HCEC 1CT (cell line): ENCODE measurements around the gene CYB5R4.
"Not testable (repeated sequence)": the region's sequence is repeated elsewhere in the genome, so short reads cannot be mapped to it uniquely, and the experiment has no call there.

ENCODE experiments used
- DNase-seq: peaks from one replicate; pipeline ENCODE4 v3.0.0-alpha.2; 2017

The CYB5R4 gene

DNA sequence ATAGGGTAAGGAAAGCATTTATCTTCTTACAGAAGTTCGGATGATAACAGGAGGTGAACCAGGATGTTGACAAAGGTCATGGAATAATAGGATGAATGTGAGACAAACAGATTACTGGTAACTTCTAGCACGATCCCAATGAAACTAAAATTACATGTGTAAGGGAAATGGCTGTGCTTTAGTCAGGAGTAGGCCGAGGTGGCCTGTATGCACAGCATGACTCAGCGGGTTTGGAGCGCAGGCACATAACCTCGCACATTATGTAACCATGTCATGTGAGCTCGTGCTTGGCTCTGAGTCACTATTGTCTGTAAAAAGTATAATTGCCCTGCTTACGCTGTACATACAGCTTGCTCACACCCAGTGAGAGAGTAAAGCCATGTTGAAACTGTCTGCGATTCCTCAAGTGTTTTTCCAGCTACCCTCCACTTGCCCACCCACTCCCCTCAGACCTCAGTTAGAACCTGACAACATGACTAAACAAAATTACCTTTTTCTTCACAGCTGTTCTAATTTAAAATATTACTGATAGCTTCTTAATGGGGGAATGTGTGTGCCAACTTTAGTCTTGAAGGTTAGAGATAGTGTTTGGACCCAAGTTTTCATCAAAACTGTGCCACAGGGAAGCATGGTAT is 8.2 kb downstream of the CYB5R4 start:
- peak; percentile 98 for DNase-seq

DNA sequence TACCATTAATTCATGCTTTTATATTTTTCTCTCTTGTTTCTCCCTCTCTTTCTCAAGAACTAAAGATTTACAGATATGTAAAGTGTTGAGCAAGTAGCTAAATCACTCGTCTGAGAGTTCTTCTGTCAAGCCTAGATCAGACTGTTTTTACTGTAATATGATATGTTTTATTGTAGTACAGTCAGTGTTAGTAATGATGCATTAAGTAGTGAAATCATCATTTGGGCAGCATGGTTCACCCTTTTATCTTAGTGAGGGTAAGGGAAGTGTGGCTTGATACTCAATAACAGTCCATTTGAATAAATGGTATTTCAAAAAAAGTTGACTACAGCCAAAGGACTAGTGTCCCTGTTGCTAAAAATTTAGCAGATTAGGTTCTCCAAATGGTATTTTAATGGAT is 9.2 kb downstream of the CYB5R4 start:
- DNase-seq = peak; percentile 92

DNA sequence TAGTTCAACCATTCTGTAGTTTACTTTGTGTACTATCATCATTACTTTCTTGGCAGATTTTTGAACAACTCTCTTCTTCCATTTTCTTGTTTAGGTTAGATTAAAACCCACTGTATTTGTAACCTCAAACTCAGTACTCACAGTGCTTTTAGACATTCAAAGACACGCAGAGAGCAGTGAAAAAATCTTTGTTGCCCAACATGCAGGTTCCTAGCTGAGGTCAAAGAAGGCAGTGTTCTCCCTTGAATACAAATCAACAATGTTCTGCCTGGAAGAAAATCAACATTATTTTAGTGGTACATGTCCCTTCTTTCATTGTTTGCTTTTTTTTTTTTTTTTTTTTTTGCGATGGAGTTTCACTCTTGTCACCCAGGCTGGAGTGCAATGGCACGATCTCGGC is 11.2 kb downstream of the CYB5R4 start:
- no peak for DNase-seq

DNA sequence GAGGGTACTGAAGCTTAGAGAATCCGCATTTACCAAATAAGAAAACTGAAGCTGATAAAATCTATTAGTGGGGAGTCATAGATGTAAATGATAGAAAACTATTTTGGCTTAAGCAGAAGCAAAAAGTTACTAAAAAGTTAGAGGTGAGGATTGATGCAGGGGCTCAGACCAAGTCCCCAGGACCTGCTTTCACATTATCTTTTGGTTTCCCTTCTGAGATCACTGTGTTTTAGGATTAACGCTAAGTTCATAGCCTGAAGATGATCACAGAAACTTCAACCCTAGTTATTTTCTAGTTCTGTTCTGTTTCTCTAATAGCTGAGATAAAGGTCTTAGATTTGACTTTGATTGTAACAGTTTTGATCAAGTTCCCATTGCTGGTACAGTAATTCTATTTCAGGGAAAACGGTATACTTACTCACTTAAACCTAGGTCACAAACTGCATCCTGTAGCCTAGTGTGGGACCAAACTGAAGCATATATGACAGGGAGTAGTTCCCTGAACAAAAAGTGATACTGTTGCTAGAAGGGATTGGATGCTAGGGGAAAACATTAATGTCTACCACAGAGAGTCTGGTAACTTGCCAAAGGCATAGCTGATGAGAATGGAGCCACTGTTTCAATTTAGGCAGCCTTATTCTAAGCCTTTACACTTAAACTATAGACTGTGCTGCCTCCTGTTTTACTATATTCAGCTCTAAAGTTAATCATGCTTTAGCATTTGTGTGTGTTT is 13.1 kb downstream of the CYB5R4 start:
- DNase-seq = no peak

DNA sequence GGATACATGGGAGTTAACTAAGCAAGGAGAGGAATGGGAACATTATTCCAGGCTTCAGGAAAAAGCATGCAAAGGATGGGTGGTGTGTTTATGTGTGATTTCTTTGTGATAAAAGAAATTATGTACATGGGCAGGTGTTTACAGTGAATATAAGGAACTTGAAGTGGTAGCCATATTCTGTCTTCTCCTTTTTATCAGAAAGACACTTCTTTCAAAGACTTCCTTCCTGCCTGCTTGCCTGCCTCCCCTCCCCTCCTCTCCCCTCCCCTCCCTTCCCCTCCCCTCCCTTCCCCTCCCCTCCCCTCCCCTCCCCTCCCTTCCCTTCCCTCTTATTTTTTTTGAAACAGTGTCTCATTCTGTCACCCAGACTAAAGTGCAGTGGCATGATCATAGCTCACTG is 14.4 kb downstream of the CYB5R4 start:
- DNase-seq = no peak

DNA sequence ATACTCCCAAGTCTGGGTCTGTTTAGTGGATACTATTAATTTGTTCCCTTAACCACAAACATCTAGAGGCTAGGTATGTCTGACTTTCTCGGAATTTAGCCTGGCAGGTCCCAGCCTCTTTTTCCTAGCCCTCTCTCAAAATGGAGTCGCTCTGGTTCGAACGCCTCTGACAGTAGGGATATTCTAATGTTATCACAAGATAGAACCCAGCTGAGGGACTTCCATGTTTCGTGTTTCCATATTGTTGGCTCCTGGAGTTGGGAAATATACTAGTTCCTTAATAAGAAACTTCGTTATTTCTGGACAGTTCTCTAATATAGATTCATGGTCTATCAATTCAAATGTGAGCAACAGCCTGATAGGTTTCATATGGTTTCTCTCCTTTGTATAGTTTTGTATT is 16.4 kb downstream of the CYB5R4 start:
- no peak for DNase-seq

DNA sequence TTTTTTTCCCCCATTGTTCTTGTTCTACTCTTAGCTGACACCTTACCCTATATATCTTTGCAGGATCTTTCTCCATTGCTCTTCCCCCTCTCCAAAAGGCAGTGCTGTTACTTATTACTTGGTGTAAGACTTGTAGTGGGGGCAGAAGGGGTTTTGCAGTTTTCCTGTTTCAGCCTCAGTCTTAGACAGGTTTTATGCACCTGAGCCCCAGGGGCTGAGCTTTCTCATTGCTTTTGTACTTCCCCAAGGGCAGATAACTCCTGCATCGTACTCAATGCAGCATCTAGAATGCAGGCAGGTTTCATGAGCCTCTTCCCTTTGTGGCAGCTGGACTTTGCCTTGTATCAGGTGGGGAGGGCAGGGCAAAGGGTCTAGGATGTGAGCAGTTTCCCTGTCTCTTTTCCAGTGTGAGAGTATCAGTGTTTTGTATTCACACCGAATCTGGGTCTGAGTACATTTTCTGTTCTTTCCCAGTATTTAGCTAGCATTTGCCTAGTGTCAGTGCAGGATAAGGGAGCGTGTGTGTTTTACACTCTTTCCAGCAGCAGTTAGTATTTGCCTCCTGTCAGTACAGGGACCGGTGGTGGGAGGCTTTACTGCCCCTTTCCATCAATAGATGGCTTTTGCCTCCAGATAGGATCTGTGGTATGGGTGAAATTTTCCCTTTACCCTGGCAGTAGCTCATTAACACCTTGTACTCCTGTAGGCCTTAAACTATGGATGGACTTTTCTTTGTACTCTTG is 19.6 kb downstream of the CYB5R4 start:
- no peak for DNase-seq

DNA sequence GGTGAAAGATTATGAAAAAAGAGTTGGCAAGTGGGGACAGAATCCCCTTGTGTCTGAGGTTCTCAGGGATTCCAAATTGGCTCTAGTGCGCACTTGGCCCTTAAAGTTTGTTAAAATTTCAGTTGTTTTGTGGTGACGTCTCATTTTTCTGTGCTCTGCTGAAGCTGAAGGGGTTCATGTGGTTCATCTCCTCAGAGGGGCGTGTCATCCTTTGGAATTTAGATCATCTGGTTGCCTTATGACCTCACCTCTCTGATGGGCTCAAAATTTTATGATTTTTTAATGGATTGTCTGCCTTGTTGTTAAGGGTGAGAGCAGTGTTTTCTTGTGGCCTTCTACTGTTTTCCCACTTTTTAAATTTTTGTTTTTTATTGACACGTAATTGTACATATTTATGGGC is 20.3 kb downstream of the CYB5R4 start:
- no peak for DNase-seq

DNA sequence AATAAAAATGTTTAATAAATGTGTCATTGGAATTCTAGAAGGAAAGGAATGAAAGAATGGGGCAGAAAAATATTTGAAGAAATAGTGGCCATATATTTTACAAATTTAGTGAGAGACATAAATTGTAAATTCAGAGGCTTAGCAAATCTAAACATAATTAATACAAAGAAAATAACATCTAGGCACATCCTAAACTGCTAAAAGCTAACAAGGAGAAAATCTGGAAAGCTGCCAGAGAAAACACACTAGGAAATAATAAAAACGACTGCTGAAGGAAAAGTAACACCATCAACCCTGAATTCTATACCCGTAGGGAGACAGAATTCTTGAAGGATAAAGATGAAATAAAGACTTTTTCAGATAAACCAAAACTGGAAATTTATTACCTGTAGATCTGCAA is 23.8 kb downstream of the CYB5R4 start:
- DNase-seq = no peak

DNA sequence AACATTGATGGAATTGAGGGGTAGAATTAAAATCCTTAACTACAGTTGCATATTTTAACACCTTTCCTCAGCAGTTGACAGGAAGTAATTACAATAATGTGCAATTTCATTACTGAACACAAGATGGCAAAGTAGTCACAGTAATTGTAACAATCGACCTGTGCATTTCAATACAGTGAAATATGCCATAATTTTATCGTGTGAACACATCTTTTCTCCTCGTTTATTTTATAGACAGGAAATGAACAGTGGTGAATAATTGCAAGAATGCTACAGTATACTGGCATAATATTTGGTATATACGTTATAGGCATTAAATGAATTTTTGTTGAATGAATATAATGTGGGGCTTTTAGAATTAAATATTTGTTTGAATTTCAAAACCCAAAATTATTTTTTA is 25.0 kb downstream of the CYB5R4 start:
- DNase-seq = peak; percentile 64

DNA sequence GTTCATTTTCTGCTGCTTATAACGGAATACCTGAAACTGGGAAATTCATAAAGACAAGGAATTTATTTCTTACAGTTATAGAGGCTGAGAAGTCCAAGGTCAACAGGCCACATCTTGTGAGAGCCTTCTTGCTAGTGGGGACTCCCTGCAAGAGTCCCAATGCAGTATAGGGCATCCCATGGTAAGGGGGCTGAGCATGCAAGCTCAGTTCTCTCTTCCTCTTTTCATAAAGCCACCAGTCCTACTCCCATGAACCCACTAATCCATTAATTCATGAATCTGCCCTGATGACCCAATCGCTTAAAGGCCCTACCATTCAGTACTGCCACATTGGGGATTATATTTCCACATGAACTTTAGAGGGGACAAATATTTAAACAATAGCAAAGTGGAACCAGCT is 26.5 kb downstream of the CYB5R4 start:
- DNase-seq = no peak

DNA sequence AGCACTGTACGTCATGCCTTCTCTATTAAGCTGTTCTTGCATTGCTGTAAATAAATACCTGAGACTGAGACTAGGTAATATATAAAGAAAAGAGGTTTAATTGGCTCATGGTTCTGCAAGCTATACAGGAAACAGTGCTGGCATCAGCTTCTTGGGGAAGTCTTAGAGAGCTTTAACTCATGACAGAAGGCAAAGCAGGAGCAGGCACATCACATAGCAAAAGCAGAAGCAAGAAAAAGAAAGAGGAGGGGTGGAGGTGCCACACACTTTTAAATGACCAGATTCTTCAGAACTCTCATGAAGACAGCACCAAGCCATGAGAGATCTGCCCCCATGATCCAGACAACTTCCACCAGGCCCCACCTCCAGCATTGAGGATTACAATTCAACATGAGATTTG is 30.1 kb downstream of the CYB5R4 start:
- no peak for DNase-seq

DNA sequence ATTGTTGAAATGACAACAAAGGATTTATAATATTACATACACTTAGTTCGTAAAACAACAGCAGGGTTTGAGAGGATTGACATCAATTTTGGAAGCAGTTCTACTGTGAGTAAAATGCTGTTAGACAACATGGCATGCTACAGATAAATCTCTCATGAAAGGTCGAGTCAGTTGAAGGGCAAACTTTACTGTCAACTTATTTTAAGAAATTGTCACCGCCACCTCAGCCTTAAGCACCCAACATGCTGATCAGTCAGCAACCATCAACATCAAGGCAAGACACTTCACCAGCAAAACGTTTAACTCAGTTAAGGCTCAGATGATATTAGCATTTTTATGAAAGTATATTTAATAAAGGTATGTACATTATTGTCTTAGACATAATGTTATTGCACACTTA is 31.0 kb downstream of the CYB5R4 start:
- DNase-seq = no peak

DNA sequence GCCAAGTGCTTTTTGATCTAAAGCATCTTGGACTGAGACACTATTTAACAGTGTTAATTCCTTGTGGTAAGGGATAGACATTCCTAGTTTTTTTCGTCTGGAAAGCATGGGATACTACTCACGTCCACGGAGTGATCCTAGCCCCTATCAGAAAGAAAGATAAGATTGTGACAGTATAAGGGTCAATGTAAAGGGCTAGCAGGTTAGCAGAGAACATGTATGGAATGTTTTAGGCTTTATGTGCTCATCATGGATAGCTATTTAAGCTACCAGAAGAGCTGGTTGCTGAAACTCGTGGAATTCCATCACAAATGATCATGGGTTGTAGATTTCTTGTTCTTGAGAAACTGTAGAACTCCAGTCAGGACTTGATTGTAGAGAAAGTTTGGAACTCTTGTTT is 32.1 kb downstream of the CYB5R4 start:
- DNase-seq = no peak

DNA sequence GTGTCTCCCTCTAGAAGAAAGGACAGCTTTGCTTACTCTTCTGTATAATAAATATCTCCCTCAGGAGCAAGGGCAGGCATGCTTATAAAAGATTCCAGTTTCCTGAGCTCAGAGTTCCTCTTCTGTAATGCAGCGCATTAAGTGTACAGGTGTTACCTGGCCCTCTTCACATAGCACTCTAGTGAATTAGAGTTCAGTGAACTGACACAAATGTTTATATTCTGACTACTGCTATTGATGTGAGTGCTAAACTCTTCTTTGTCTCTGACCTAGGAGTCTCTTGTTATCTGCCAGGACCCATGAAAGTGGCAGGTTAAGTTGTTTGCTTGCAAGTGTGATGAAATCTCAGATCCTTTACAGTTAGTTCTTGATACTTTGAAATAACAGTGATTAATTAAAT is 33.5 kb downstream of the CYB5R4 start:
- no peak for DNase-seq

DNA sequence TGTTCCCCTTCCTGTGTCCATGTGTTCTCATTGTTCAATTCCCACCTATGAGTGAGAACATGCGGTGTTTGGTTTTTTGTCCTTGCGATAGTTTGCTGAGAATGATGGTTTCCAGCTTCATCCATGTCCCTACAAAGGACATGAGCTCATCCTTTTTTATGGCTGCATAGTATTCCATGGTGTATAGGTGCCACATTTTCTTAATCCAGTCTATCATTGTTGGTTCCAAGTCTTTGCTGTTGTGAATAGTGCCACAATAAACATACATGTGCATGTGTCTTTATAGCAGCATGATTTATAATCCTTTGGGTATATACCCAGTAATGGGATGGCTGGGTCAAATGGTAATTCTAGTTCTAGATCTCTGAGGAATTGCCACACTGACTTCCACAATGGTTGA is 37.6 kb downstream of the CYB5R4 start:
- DNase-seq = not testable (repeated sequence)

DNA sequence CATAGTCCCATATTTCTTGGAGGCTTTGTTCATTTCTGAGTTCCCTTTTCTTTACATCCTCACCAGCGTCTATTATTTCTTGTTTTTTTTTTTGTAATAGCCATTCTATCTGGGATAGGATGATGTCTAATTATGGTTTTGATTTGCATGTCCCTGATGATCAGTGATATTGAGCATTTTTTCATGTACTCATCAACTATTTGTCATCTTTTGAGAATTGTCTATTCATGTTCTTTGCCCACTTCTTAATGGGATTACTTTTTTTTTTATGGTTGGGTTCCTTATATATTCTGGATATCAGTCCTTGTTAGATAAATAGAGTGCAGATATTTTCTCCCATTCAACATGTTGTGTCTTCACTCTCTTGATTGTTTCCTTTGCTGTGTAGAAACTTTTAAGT is 42.1 kb downstream of the CYB5R4 start:
- DNase-seq = no peak

DNA sequence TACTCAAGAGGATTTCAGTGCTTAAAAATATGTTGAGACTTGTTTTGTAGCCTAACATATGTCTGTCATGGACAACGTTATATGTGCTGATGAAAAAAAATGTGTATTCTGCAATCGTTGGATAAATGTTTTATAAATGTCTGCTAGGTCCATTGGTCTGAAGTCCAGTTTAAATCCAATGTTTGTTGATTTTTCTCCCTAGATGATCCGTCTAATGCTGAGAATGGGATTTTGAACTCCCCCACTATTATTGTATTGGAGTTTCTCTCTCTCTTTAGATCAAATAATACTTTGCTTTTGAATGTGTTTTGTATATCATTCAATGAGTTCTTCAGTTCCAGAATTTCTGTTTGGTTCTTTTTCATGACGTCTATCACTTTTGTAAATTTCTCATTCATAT is 44.9 kb downstream of the CYB5R4 start:
- no peak for DNase-seq

DNA sequence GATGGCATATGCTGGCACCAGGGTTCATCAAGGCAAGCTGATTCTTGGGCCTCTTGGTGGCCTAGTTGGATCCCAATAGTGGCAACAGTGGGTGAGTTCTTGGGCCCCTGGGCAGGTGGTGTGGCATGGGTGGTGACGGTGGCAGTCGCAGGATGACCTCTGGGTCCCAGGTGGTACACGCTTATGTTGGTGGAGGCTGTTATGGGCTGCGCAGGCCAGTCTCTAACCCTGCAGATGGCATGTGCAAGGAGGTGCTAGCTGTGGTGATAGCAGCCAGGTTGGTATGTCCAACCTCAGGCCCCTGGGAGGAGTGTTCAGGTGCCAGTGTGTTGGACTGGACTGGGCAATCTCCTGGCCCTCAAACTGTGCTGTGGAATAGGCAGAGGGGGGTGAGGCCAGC is 46.2 kb downstream of the CYB5R4 start:
- no peak for DNase-seq

DNA sequence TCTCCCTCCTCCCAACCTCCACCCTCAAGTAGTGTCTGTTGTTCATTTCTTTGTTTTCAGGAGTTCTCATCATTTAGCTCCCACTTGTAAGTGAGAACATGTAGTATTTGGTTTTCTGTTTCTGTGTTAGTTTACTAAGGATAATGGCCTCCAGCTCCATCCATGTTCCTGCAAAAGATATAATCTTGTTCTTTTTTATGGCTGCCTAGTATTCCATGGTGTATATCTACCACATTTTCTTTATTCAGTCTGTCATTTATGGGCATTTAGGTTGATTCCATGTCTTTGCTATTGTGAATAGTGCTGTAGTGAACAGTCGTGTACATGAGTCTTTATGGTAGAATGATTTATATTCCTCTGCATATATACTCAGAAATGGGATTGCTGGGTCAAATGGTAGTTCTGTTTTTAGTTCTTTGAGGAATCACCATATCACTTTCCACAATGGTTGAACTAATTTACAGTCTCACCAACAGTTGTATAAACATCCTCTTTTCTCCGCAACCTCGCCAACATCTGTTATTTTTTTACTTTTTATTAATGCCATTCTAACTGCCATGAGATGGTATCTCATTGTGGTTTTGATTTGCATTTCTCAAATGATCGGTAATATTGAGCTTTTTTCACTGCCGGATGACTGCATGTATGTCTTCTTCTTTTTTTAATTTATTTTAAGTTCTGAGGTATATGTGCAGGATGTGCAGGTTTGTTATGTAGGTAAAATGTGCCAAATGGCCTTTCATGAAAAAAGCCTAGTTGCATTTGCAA is 48.3 kb downstream of the CYB5R4 start:
- DNase-seq = not testable (repeated sequence)

DNA sequence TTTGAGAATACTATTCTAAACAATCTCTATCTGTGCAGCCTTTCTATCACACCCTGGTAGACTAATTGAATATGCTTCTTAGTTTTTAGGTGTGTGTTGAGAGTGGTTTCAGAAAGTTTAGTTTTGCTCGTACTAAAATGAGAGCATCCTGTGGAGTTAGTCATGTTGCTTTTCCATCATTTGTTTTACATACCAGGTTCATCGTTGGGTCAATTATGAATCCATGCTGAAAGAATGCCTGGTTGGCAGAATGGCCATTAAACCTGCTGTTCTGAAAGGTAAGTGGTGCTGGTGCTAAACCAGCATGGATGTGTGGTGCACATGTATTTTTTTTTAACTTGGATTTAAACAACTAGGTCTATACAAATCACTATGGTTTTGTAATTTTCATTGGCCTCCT is 49.3 kb downstream of the CYB5R4 start:
- DNase-seq = peak; percentile 49

DNA sequence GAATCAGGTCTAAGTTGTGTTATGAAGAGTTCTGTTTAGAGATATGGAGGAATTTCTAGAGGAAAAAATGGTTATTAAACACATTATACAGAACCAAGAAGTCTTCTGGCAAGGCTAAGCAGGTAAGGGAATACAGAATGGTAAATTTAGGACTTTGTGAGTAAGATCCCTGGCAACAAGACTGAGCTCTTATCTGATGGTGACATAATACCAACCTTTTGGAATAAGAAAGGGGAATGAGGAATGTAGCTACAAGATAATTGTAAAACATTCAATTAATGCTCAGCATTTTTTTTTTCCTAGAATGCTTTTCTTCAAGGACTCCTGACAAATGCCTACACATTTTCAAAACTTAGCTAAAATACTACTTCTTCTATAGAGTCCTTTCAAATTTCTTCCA is 51.8 kb downstream of the CYB5R4 start:
- DNase-seq = no peak

DNA sequence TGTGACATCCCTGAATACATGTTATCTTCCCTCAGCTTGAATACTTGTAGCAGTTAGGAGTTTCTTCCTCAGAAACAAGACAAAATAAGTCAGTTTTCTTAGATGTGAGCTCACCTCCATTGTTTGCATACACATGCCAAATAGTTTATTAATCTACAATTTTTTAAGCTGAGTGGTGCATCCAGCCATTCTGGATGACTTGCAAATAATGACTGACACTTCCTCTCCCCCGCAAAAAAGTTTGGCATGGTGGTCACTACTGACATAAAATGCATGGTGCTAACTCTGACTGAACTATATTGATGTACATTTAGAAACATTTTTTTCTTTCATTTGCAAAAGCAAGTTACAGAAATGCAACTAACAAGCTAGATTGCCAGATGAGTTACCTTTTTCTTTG is 55.5 kb downstream of the CYB5R4 start:
- DNase-seq = no peak

DNA sequence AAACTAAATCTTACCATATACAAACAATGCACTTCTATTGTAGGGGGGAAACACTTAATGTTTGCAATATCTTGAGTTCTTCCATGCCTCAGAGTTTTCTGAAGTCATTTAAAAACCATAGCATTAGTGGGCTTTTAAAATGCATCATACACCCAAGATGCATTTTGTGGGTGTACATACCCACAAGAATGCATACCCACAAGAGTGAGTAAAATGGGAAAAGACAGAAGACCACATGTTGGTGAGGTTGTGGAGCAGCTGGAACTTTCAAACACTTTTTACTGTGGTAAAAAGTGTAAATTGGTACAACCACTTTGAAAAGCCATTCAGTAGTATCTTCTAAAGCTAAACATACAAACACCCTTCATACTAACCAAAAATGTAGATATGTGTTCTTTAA is 57.5 kb downstream of the CYB5R4 start:
- DNase-seq = peak; percentile 32
